Fibroblast of lung (primary cell): ENCODE data around the gene TOMT. TPM values are rescaled to one million over a fixed set of nuclear protein-coding genes. Genes with fewer than 3 reads are reported as not detected.
"Not testable (repeated sequence)": the region's sequence is repeated elsewhere in the genome, so short reads cannot be mapped to it uniquely, and the experiment has no call there.

Source experiments
- DNase-seq, 2 donors: peaks; one replicate each; pipeline versions ENCODE4 v3.0.0 to v3.0.0-alpha.2; 2010; ENCODE audit warnings: low read depth in 2 of 2
- H2AFZ ChIP-seq: 2 replicates; pipeline ENCODE4 v1.5.1; 2012; ENCODE audit warnings: low read length, control low read depth, inconsistent platforms
- H3K27ac ChIP-seq: 2 replicates; pipeline ENCODE4 v1.5.1; 2011; ENCODE audit warnings: low read length, control low read depth; ENCODE audit not compliant: insufficient read depth
- H3K27me3 ChIP-seq: 2 replicates; pipeline ENCODE4 v1.5.1; 2011; ENCODE audit warnings: mild to moderate bottlenecking, low read length; ENCODE audit not compliant: control insufficient read depth, insufficient read depth
- H3K36me3 ChIP-seq: 2 replicates; pipeline ENCODE4 v1.5.1; 2011; ENCODE audit warnings: low read length; ENCODE audit not compliant: control insufficient read depth, insufficient read depth
- H3K4me1 ChIP-seq: 2 replicates; pipeline ENCODE4 v1.5.1; 2011; ENCODE audit warnings: low read length; ENCODE audit not compliant: control insufficient read depth, insufficient read depth; ENCODE audit errors: extremely low read depth
- H3K4me2 ChIP-seq: 2 replicates; pipeline ENCODE4 v1.5.1; 2011; ENCODE audit warnings: low read length, control low read depth; ENCODE audit not compliant: insufficient read depth; ENCODE audit errors: extremely low read depth
- H3K4me3 ChIP-seq, 4 experiments: fragments of 200-600 bp in 1 of 4; sonication (generic) in 1 of 4; replicated peaks in 1 of 4; 2 replicates each; pipeline ENCODE4 v1.5.1; 2011 to 2016; ENCODE audit warnings: low read length in 4 of 4, low read depth in 3 of 4, mild to moderate bottlenecking in 3 of 4, control low read depth in 2 of 4, inconsistent platforms in 1 of 4, mixed read lengths in 1 of 4; ENCODE audit not compliant: insufficient read depth in 1 of 4; ENCODE audit errors: control extremely low read depth in 1 of 4
- H3K79me2 ChIP-seq: 2 replicates; pipeline ENCODE4 v1.5.1; 2012; ENCODE audit warnings: mild to moderate bottlenecking, low read length, inconsistent platforms; ENCODE audit not compliant: control insufficient read depth, insufficient read depth
- H3K9ac ChIP-seq: 2 replicates; pipeline ENCODE4 v1.5.1; 2011; ENCODE audit warnings: mild to moderate bottlenecking, low read length, control low read depth; ENCODE audit not compliant: insufficient read depth
- H3K9me3 ChIP-seq: 2 replicates; pipeline ENCODE4 v1.5.1; 2012; ENCODE audit warnings: low read depth, low read length; ENCODE audit not compliant: control insufficient read depth, insufficient read depth
- H4K20me1 ChIP-seq: 2 replicates; pipeline ENCODE4 v1.5.1; 2011; ENCODE audit warnings: low read length; ENCODE audit not compliant: control insufficient read depth, insufficient read depth; ENCODE audit errors: extremely low read depth
- CTCF ChIP-seq, 2 donors: IDR thresholded peaks in 1 of 2; conservative IDR thresholded peaks in 1 of 2; 1 replicate in 1 of 2; 2 replicates in 1 of 2; pipeline ENCODE4 v1.5.1; 2011 to 2012; ENCODE audit warnings: low read length in 2 of 2, control low read depth in 1 of 2, inconsistent platforms in 1 of 2, low read depth in 1 of 2, mild to moderate bottlenecking in 1 of 2
- EZH2 ChIP-seq: IDR thresholded peaks from 2 replicates; pipeline ENCODE4 v1.5.1; 2012; ENCODE audit warnings: low read length, control low read depth, mild to moderate bottlenecking; ENCODE audit errors: missing control alignments
- polyA plus RNA-seq, 2 donors: library from polyadenylated mRNA; depleted of rRNA in 1 of 2; stranded (reverse) in 1 of 2; unstranded in 1 of 2; fragments of >200 nt; gene quantifications; 2 replicates each; pipeline ENCODE4 v1.2.1, GENCODE V29; 2011 to 2012; ENCODE audit warnings: missing spikeins in 1 of 2
- total RNA-seq: library from RNA; depleted of rRNA; stranded (reverse); fragments of >200 nt; gene quantifications from 2 replicates; pipeline ENCODE4 v1.2.1, GENCODE V29; 2014

Gene TOMT
- total and polyA plus RNA-seq, 2 donors (not counting 1 experiment from before 2014, with no cell fraction given), result not detected

- Histone ChIP-seq H4K20me1 (no peaks in the 10 kb centered on the region), H3K36me3 (no peaks in the 10 kb centered on the region), H3K27ac (peak overlapping the region; percentile 79), H3K4me2 (no peak overlapping the region), H3K4me1 (peaks cover 8% of the 10 kb centered on the region), H3K79me2 (no peaks in the 10 kb centered on the region), H3K9ac (no peak overlapping the region), H3K9me3 (no peaks in the 10 kb centered on the region), H3K4me3 (no peak overlapping the region), H3K27me3 (no peaks in the 10 kb centered on the region), H2AFZ (no peak overlapping the region)
- peak; percentile 38 to 85 for DNase-seq
- no peak for TF ChIP-seq EZH2
Observed at GRCh38 chr11:72144807-72145565, 39.3 kb downstream of the TOMT start.

GRCh38 chr11:72146625-72147024 lies 40.9 kb downstream of the TOMT start:
- no peaks in the 10 kb centered on the region for H3K27me3 ChIP-seq
- peaks cover 8% of the 10 kb centered on the region for H3K4me1 ChIP-seq
- H3K9me3 ChIP-seq, result no peaks in the 10 kb centered on the region
- no peaks in the 10 kb centered on the region for H4K20me1 ChIP-seq
- TF ChIP-seq EZH2 (no peak), CTCF (conservative IDR thresholded peaks at IDR 0.05 in 1 of 2, IDR thresholded peaks at IDR 0.05 in 1 of 2; ENCODE audit: low read depth in 1 of 2, low read length in 2 of 2) (no peak)
- H3K36me3 ChIP-seq, result no peaks in the 10 kb centered on the region
- H3K9ac ChIP-seq, result no peak overlapping the region
- no peak overlapping the region for H3K4me3 ChIP-seq
- H3K79me2 ChIP-seq, result no peaks in the 10 kb centered on the region
- H3K4me2 ChIP-seq, result no peak overlapping the region
- no peak overlapping the region for H3K27ac ChIP-seq
- no peak overlapping the region for H2AFZ ChIP-seq
- DNase-seq, result no peak

- H3K4me2 ChIP-seq, result no peak overlapping the region
- H3K27ac ChIP-seq, result no peak overlapping the region
- no peak overlapping the region for H3K9ac ChIP-seq
- no peak overlapping the region for H2AFZ ChIP-seq
- no peaks in the 10 kb centered on the region for H4K20me1 ChIP-seq
- no peaks in the 10 kb centered on the region for H3K9me3 ChIP-seq
- no peaks in the 10 kb centered on the region for H3K27me3 ChIP-seq
- H3K79me2 ChIP-seq, result no peaks in the 10 kb centered on the region
- DNase-seq, result no peak
- H3K4me1 ChIP-seq, result no peaks in the 10 kb centered on the region
- H3K36me3 ChIP-seq, result no peaks in the 10 kb centered on the region
- H3K4me3 ChIP-seq, result no peak overlapping the region
- no peak for TF ChIP-seq CTCF (conservative IDR thresholded peaks at IDR 0.05 in 1 of 2, IDR thresholded peaks at IDR 0.05 in 1 of 2; ENCODE audit: low read depth in 1 of 2, low read length in 2 of 2)
- TF ChIP-seq EZH2, result no peak
Observed at GRCh38 chr11:72150882-72151281, 45.2 kb downstream of the TOMT start.

- not testable (repeated sequence) for H3K4me3 ChIP-seq, H3K79me2 ChIP-seq, H3K9ac ChIP-seq, H3K4me1 ChIP-seq, DNase-seq, H2AFZ ChIP-seq, H3K36me3 ChIP-seq, H4K20me1 ChIP-seq, H3K27ac ChIP-seq, H3K27me3 ChIP-seq, H3K9me3 ChIP-seq, H3K4me2 ChIP-seq
Observed at GRCh38 chr11:72153874-72154273, 48.1 kb downstream of the TOMT start.
